NCI-H187 treated with DMSO at 0.1 percent for 48 hours (cell line): ENCODE measurements around the gene PSD4.

ENCODE experiments used
- DNase-seq: peaks from one replicate; lab custom pipeline; 2025; lab: John Stamatoyannopoulos, UW

Gene PSD4

DNA sequence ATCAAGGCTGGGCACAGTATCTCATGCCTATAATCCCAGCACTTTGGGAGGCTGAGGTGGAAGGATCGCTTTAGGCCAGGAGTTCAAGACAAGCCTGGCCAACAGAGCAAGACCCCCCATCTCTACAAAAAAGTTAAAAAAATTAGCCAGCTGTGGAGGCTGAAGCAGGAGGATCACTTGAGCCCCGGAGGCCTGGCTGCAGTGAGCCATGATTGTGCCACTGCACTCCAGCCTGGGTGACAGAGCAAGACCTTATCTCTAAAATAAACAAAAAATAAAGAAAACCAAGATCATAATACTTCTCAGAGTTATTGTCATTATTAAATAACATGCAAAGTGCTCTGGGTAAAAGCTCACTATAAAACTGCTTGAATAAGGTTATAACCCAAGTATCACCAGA, 31.5 kb upstream of the PSD4 start:
- no peak for DNase-seq

DNA sequence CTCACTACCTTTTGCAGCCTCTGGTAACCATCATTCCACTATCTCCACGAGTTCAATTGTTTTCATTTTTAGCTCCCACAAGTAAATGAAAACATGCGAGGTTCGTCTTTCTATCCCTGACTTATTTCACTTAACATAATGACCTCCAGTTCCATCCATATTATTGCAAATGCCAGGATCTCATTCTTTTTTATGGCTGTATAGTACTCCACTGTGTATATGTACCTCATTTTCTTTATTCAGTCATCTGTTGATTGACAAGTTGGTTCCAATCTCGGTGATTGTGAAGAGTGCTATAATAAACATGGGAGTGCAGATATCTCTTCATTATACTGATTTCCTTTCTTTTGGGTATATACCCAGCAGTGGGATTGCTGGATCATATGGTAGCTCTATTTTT, 29.5 kb upstream of the PSD4 start:
- no peak for DNase-seq

DNA sequence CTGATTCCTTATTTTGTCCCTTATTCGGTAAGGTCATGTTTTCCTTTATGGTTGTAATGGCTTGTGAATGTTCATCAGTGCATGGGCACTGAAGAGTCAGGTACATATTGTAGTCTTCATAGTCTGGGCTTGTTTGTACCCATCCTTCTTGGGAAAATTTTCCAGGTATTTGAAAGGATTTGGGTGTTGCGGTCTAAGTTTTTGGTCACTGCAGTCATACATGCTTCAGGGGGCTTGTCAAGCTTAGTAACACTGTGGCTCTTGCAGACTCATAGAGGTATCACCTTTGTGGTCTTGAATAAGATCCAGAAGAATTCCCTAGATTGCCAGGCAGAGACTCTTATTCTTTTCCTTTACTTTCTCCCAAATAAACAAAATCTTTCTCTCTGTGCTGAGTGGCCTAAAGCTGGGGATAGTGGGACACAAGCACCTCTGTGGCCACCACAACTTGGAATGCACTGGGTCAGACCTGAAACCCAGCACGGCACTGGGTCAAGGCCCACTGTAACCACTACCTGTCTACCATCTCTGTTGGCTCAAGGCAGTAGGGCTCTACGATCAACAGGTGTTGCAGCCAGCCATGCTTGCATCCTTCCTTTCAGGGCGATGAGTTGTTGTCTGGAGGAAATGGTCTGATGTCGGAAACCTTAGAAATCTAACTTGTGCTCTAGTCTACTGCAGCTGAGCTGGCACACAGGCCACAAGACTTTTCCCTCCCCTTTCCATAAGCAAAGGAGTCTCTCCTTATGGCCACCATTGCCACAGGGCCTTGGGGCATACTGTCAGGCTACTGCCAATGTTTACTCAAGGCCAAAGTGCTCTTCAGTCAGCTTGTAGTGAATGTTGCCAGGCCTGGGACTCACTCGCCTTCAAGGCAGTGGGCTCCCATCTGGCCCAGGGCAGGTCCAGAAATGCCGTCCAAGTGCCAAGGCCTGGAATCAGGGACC, 24.9 kb upstream of the PSD4 start:
- no peak for DNase-seq

DNA sequence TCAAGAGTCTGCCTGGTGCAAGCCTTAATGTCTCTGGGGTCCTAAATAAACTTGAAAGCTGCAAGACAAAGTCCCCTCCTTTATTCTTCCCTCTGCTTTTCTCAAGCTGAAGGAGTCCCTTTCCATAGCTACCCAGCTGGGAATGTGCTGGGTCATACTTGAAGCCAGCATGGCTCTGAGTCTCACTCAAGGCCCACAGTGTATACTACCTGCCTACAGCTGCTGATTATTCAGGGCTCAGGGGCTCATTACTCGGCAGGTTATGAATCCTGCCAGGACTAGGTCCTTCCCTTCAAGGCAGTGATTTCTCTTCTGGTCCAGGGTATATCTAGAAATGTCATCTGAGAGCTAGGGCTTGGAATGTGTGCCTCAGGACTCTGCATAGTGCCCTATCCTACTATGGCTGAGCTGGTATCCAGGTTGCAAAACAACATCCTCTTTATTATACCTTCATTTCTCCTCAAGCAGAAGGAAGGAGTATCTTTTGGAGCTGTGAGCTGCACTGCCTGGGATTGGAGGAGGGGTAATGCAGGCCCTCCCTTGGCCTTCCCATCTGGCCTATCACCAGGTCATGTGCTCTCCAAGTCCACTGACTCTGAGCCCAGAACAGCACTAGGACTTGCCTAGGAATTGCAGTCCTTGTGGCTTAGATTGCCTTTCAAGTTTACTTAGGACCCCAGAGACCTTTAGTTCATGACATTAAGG, 24.1 kb upstream of the PSD4 start:
- no peak for DNase-seq

DNA sequence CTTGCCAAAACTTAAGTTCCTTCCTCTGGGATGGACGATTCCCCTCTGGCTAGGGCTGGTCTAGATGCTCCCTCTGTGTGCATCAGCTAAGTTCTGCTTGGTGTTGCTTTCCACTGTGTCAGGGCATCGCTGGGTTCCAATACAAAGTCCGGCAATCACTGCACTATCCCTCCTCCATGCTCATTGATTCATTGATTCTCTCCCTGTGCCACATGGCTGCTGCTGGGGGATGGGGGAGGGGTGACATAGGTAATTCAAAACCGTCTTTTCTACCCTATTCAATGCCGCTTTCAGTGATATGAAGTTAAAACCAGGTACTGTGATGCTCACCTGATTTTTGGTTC, 23.5 kb upstream of the PSD4 start:
- DNase-seq, result no peak

DNA sequence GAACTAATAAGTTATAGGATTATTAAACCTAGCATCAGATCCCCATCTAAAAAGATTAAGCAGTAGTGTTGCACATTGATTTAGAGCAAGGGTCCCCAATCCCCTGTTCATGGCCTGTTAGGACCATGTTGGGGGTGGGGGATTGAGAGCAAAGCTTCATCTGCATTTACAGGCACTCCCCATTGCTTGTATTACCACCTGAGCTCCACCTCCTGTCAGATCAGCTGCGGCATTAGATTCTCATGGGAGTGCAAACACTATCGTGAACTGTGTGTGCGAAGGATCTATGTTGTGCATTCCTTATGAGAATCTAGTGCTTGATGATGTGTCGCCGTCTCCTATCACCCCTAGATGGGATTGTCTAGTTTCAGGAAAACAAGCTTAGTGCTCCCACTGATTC, 18.4 kb upstream of the PSD4 start:
- DNase-seq, result no peak

DNA sequence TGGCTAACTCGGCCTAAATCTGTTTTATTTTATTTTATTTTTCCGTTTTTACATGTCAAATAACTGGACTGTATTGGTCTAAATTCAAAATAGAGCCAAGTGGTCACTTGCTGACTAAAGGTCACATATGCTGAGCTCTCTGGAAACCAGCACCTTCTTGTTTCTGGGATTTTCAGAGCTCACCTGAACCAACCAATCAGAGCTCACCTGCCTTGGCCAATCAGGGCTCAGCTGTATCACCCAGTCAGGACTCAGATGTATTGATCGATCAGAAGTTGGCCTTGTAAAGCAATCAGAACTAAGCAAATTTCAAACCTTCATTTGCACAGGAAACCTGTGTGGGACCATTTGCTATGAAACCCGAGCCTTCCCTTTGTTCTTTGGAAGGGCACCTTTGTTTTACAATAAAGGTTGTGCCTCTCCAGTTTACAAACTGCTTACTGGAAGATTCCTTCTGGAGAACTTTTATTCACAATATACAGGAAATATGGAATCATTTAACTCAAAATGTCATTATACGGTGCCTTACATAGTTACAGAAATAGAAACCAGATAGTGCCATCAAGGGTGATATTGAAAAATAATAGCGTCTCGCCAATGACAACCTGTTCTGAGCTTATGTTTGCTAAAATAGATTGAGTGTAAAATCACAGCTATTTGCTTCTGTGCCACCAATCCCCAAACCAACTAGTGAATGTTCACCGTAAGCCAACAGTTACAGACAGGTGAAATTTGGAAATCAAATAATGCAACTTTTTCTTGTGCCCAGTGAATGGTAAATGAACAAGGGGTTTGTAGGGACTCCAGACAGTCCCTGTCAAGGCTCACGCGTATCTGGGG, 17.3 kb upstream of the PSD4 start:
- no peak for DNase-seq

DNA sequence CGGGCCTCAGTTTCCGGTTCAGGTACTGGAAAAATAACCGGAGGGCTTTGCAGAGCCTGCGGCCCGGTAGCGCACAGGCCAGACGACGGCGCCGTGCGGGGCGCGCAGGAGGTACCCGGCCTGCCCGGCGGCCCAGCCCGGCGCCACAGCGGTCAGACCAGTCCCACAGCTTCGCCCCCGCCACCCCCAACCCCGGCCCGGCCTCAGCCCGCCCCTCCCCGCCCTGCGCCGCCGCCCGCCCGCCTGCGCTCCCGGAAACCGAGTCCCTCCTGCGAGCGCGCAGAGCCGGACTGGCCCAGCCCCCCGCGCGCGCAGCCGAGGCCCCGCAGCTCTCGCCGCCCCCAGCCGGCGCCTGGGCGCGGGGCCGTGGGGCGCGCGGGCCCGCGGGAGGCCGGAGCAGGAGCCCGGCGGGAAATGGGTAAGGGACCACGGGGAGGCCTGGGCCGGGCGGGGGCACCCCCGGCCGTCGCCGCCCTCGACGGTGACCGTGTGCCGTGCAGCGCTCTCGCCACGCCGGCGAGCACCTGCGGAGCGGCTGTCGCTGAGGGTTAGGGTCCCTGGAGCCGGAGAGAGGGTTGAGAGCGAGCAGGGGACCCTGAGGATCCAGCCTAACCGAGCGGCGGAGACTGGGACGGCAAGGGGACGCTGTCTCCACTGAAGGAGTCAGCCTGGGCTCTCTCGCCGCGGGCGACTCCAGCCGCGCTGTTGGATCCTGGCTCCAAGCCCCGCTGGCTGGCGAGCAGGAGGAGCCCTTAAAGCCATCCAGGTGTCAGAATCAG, 16.5 kb upstream of the PSD4 start:
- no peak for DNase-seq

DNA sequence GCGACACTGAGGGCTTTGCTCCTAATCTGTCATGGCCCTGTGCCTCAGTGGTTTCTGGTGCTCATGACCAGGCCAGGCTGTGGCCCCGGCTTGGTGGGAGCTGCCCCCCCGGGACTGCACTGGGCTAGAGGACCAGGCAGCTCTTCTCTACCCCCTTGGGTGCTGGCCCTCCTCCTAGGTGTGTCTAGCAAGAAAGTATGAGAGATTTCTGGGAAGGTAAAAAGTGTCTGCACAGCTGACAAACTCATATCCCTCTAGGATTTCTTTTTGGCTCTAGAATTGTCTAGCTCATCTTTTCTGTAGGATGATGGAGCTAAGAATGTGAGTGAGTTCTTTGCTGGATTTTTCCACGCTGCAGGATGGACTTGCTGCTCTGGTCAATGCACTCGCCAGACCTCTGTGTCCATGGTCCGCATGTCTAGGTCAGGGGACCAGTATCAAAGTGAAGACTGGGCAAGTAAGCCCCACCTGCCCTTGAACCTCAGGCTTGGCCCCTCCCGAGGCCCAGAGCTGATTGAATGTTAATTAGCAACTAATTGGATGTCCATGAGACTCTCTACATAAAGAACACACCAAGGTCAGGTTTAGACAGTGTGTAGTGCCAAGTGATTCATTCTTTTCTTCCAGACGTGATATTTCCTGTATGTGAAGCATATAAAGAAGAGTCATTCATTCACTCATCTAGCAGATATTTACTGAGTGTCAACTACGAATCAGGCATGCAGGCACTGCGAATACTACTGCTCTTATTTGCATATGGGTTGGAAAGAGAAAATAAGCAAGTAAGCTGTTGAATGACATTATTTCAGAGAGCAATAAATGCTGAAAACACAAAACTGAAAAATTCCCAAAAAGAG, 15.6 kb upstream of the PSD4 start:
- no peak for DNase-seq

DNA sequence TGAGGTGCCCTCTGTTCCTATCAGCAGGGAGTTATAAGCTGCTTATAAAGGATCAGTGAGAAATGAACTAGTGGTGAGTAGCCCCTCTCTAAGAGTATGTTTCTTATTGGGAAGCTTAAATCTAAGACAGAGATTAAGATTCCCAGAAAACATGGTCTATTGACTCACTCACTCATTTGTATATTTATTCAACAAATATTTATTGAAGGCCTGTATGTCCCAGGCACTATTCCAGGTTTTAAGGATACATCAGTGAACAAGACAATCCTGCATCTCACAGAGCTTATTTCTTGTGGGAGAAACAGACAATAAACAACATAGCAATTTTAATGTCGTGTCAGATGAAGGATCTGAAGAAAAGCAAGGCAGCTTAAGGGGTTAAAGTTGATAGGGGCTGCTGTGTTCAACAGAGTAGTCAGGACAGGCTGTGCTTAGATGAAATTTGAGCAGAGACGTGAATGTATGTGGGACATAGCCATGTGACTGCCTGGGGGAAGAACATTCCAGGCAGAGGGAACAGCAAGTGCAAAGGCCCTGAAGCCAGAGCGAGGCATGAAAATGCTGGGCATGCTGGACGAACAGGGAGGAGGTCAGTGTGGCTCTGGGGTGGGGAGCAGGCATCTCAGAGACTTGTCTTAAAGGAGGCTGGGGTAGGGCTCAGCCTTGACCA, 14.8 kb upstream of the PSD4 start:
- DNase-seq, result no peak

DNA sequence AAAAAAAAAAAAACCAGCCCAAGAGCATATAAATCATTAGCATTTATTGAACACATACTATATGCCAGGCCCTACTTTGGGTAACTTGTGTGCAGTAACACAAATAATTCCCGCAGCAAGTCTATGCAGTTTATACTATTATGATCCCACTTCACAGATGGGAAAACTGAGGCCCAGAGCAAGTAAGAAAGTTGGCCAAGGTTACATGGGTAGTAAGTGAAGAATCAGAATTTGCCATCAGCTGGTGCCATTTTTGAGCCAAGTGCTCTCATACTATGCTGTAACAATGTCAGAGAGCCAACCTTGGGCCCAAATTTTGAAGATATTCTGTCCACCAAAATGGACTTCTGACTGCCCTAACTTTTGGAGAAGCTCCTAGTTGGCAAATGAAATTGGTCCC, 13.5 kb upstream of the PSD4 start:
- DNase-seq, result no peak

DNA sequence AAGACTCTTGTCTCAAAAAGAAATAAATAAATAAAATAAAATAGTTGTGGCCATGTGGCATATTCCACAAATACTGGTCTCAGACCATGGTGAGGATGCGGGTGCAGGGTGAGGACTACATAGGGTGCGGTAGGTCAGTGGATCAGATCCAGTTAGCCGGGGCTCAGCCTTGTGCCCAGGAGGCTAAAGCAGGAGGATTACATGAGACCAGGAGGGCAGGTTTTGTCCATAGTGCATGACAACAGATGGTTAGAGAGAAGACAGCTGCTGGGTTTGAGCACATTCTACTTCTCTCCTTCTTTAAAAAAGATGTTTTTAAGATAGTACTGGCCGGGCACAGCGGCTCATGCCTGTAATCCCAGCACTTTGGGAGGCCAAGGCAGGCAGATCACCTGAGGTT, 12.8 kb upstream of the PSD4 start:
- DNase-seq, result no peak

DNA sequence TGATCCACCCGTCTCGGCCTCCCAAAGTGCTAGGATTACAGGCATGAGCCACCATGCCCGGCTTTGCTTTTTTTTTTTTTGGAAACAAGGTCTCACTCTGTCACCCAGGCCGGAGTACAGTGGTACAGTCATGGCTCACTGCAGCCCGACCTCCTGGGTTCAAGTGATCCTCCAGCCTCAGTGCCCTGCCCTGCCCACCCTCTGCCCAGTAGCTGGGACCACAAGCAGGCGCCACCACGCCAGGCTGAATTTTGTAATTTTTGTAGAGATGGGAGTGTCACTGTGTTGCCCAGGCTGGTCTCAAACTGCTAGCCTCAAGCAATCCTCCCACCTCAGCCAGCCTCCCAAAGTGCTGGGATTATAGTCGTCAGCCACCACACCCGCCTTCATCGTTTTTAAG, 11.6 kb upstream of the PSD4 start:
- no peak for DNase-seq

DNA sequence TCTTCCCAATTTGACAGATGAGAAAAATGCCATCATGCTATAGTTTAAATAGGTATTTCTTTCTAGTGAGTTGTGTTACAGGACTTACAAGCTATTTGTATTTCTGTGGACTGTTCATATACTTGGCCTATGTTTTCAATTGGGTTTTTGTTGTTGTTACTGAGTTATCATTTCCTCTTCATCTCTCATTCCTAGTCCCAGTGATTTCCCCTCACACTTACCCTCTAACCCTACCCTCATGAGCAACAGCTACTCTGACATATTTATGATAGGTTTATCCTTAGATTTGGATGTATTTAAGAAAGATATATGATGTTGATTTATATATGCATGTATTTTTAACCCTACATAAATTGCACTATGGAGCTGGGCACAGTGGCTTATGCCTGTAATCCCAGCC, 10.9 kb upstream of the PSD4 start:
- DNase-seq, result no peak

DNA sequence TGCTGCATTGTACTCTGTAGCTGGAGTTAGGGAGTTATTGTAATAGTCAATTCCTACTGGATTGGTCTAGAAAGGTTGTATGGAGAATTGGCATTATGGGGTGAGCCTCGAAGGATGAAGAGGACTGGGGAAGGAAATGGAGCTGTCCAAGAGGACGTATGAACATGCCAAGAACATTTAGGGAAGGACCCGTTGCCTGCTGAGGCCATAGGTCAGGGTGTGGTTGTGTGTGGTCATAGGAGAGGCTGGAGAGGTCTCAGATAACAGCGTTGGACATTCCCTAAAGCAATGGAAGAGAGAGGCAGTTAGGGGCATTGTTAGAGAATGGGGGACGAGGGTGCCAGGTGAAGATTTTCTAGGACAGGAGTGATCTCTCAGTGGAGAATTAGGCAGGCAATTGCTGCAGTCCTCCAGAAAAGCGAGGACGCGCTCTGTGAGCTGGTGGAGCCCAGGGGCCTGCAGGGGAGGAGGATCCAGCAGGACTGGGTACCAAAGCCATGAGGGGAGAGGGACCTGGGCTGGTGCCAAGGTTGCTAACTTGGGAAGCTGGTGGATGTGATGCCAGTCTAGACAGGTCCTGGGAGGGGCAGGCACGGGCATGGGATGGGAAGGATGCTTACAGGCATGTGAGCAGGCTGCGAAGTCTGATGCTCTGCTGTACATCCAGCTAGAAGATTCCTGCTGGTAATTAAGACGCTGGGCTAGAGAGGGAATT, 9.4 kb upstream of the PSD4 start:
- DNase-seq, result no peak

DNA sequence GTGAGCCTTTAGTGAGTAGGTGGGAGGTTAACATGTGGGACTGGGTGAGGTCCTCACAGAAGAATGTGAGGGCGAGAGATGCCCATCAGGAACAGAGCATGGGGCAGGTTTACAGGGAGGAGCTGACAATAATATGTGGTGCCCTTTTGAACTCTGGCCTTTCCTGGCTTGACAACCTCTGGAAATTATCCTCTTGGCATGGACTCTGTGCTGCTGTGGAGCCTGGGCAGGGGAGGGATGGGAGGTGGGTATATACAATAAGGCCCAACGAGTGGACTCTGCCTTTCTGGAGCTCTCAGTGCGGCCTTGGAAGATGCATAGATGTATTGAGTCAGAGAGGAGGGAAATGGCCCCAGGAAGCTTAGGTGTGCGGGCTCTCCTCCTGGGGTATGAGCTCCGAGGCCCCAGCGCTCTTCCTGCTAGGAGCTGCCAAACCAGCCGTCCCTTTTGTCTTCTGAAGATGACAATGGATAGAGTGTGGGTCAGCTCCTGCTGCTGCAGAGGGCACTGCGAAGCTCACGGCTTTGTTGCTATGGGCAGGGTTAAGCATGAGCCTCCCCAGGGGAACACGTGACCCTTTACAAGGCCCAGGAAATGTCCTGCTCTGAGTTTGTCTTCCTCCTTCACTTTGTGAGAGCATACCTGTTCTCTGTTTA, 8.7 kb upstream of the PSD4 start:
- no peak for DNase-seq

DNA sequence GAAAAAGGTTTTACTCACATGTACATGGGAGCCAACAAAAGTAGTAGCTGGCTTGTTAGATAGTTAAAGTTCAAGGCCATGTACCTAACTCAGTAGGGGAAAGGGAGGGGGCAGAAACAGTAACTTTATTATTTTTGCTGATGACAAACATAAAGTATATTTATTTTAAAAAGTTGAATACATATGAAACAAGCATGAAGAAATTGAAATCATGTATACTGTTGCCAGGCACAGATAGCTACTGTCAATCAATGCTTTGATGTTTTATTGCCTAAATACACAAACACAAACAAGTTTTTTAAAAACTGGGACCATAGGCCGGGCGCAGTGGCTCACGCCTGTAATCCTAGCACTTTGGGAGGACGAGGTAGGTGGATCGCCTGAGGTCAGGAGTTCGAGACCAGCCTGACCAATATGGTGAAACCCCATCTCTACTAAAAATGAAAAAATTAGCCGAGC, 7.6 kb upstream of the PSD4 start:
- DNase-seq, result no peak

DNA sequence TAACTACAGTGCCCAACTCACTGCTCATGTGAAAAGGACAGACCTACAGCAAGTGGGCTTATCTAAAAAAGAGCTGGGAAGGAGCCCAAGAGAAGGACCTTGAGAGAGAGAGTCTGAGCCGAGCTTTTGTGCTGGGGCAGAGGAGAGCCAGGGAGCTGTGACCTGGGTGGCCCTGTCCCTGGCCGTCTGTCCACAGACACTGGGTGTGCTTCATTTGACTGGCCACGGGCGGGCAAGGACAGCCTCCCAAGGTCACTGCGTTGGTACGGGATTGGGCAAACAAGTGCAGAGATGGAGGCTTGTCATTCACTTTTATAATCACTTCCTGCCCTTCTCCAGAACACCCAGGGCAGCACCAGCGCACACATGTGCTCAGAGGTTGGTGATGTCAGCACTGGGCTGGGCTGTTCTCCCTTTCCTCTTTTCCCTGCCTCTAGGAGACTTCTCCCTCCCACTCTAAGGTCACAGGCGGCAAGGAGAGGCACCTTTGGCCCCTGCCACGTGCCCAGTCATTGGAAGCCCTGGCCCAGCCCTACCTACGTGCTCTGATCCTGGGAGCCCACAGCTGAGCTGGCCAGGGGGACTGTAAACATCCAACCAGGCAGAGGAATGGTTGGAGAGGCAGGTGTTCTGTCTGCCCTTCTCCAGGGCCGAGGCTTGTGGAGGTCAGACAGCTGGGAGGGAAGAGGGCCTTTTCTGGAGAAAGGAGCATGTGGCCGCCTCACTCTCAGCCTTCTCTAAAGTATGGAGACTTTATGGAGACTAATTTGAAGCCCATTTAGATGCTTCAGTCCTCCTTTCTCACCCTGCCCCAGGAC, 6.4 kb upstream of the PSD4 start:
- DNase-seq, result no peak
